ENCODE results near the gene SAMD13. TPM values are rescaled to one million over a fixed set of nuclear protein-coding genes. Genes with fewer than 3 reads are reported as not detected.

The SAMD13 gene
- total and polyA plus RNA-seq, 2 of the 4 experiments (the other 2 are of a cell fraction), result 0.27 to 0.36 TPM

DNA sequence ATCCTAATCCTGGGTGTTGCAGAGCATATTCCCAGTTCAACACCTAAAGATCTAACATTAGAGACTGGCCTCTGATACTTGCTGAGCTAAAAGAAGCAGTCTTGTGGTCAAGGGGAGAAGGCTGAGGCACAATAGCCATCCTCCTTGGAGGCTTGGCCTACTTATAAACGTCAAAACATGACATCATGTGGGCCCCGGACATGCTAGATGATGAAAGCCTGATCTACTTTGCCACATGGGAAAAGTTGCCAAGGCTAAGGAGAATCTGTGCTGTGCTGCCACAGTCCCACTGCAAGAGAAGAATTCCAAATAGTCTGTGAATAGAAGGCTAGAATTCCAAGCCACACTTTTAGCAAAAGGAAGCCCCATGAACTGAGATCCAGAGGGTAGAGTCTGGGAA is 43.9 kb upstream of the SAMD13 start:
- Histone ChIP-seq H3K36me3 (ENCODE audit: control insufficient read depth, insufficient read depth, low read length) (no peaks in the 10 kb centered on the region), H4K91ac (ENCODE audit: insufficient read depth, low read depth, low read length) (no peak overlapping the region), H3K27me3 (ENCODE audit: control insufficient read depth, insufficient read depth, low read length) (no peaks in the 10 kb centered on the region), H2AK5ac (ENCODE audit: low read depth, low read length) (no peak overlapping the region), H4K5ac (ENCODE audit: low read depth, low read length) (no peak overlapping the region), H3K56ac (ENCODE audit: extremely low read depth, insufficient read depth, low read length) (no peak overlapping the region), H2BK5ac (ENCODE audit: low read depth, low read length, poor library complexity, severe bottlenecking) (no peak overlapping the region), H2AK9ac (replicated peaks; ENCODE audit: low read depth, low read length, poor library complexity) (no peak overlapping the region), H3K9ac (ENCODE audit: low read depth, low read length) (no peak overlapping the region), H3K79me1 (ENCODE audit: low read depth in 1 of 2, low read length in 2 of 2) (no peaks in the 10 kb centered on the region), H3K4ac (ENCODE audit: low read depth, low read length) (no peak overlapping the region), H3K4me1 (ENCODE audit: control insufficient read depth, insufficient read depth, low read length) (peaks cover 8% of the 10 kb centered on the region), H4K8ac (ENCODE audit: low read depth in 2 of 2, low read length in 2 of 2) (no peak overlapping the region; a peak in 1 of 4 replicates), H2BK15ac (ENCODE audit: low read depth, low read length) (peak overlapping the region; percentile 2; the same call in 1 of the 3 replicates), H3K4me2 (ENCODE audit: low read depth, low read length) (no peak overlapping the region), H2AFZ (replicated peaks; ENCODE audit: low read length, poor library complexity) (no peak overlapping the region), H3K18ac (ENCODE audit: low read depth, low read length) (peak overlapping the region; percentile 16; the same call in 1 of the 2 replicates), H3K9me3 (ENCODE audit: control insufficient read depth, insufficient read depth, low read length) (no peaks in the 10 kb centered on the region), H3K27ac (ENCODE audit: insufficient read depth, low read length) (no peak overlapping the region), H3K14ac (replicated peaks; ENCODE audit: low read depth, low read length) (0 out of 2 replicates have a peak overlapping the region, but pooled peaks have one; percentile 20), H4K20me1 (ENCODE audit: insufficient read depth, low read length) (no peaks in the 10 kb centered on the region), H3K9me1 (ENCODE audit: insufficient read depth, low read length) (peaks cover 7% of the 10 kb centered on the region), H3K4me3 (ENCODE audit: insufficient read depth, low read depth, low read length) (no peak overlapping the region), H2BK20ac (ENCODE audit: low read depth, low read length) (peak overlapping the region; percentile 21; the same call in 1 of the 2 replicates), H3K23ac (ENCODE audit: low read depth, low read length) (no peak overlapping the region), H2BK120ac (ENCODE audit: low read depth, low read length) (0 out of 2 replicates have a peak overlapping the region, but pooled peaks have one; percentile 25)
- POLR2A ChIA-PET (ENCODE audit: unreplicated experiment), result no interaction called here
- dilution Hi-C loops (cut with HindIII; ENCODE audit: low sequenced_read_pairs, unreplicated experiment) (no loop called here), intact Hi-C loops (cut with micrococcal nuclease) (no loop called here), in situ Hi-C loops (cut with MboI; ENCODE audit: low sequenced_read_pairs) (no loop called here)
- DNase-seq (peak; percentile 29), ATAC-seq (ENCODE audit: low read depth) (no peak)
- CTCF ChIA-PET, result no interaction called here
- TF ChIP-seq NFE2L2 (IDR thresholded peaks at IDR 0.05; ENCODE audit: low read depth, low read length) (no peak), POLR2A (IDR thresholded peaks at IDR 0.05; ENCODE audit: low read depth, low read length) (no peak), RFX5 (IDR thresholded peaks at IDR 0.05; ENCODE audit: low read depth, low read length) (no peak), CHD1 (IDR thresholded peaks at IDR 0.05; ENCODE audit: low read depth, low read length) (no peak)
- BruUV-seq (replicated peaks), result no TSS peak
- no CpG with 5 or more reads among the region's 2 CpGs for WGBS, 2 experiments (ENCODE audit: extremely low coverage in 2 of 2, insufficient read length in 1 of 2)
